ENCODE data around the gene RAB1A. TPM values are rescaled to one million over a fixed set of nuclear protein-coding genes. Genes with fewer than 3 reads are reported as not detected.

RAB1A gene
- total and polyA plus RNA-seq, 10 of the 15 experiments (the other 5 are each of a cell fraction or from before 2014, with no cell fraction given): 48.9 to 171 (median 83.4) TPM

DNA sequence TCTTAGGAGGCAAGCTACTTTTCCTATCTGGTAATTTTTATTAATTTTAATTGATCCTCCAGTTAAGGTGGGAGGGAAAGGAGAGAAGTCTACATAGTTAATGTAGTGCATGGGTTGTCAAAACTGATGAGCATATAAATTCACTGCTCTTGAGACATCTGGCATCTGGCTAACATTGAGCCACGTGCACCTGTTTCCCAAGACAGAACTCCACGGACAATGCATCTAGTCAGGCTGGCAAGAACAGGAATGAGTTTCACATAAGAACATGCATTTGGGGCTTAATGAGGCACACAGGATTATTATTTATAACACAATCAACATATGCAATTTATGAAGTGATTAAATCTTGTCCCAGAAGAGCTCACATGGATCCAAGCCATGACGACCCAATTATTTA lies 16.2 kb upstream of the RAB1A start:
- Histone ChIP-seq H3K9ac (ENCODE audit: control insufficient read depth, insufficient read depth, low read length) (no peak overlapping the region), H3K79me2 (ENCODE audit: control insufficient read depth, insufficient read depth, low read length) (no peaks in the 10 kb centered on the region), H3K4me3 (no peak overlapping the region), H4K20me1 (ENCODE audit: control insufficient read depth, insufficient read depth) (no peaks in the 10 kb centered on the region), H3K9me3 (replicated peaks; ENCODE audit: control insufficient read depth, insufficient read depth, low read length) (no peaks in the 10 kb centered on the region), H2AFZ (ENCODE audit: control insufficient read depth, low read depth, low read length) (no peak overlapping the region), H3K4me2 (ENCODE audit: control insufficient read depth, insufficient read depth) (no peak overlapping the region), H3K4me1 (ENCODE audit: control insufficient read depth, insufficient read depth, low read length) (no peaks in the 10 kb centered on the region), H3K36me3 (ENCODE audit: control insufficient read depth in 2 of 2, insufficient read depth in 2 of 2, low read length in 1 of 2) (no peaks in the 10 kb centered on the region), H3K27ac (ENCODE audit: control insufficient read depth, insufficient read depth) (no peak overlapping the region), H3K27me3 (replicated peaks in 1 of 2; ENCODE audit: control insufficient read depth in 2 of 2, insufficient read depth in 2 of 2, low read length in 1 of 2) (no peaks in the 10 kb centered on the region; a peak in 1 of 4 replicates)
- POLR2A ChIA-PET: no interaction called here
- TF ChIP-seq TCF3 (IDR thresholded peaks at IDR 0.05; ENCODE audit: borderline replicate concordance, insufficient read depth, low read depth, low read length): no peak
- no peak for TF ChIP-seq PAX5 (IDR thresholded peaks at IDR 0.05; ENCODE audit: borderline replicate concordance, low read depth, low read length)
- TF ChIP-seq, protein P1, sequence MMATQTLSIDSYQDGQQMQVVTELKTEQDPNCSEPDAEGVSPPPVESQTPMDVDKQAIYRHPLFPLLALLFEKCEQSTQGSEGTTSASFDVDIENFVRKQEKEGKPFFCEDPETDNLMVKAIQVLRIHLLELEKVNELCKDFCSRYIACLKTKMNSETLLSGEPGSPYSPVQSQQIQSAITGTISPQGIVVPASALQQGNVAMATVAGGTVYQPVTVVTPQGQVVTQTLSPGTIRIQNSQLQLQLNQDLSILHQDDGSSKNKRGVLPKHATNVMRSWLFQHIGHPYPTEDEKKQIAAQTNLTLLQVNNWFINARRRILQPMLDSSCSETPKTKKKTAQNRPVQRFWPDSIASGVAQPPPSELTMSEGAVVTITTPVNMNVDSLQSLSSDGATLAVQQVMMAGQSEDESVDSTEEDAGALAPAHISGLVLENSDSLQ (IDR thresholded peaks at IDR 0.05): no peak
- no peak for TF ChIP-seq RBBP5 (conservative IDR thresholded peaks at IDR 0.05)
- TF ChIP-seq SMAD5 (IDR thresholded peaks at IDR 0.05; ENCODE audit: low read depth): no peak
- no peak for TF ChIP-seq HDAC2 (IDR thresholded peaks at IDR 0.05)
- TF ChIP-seq SUPT20H (IDR thresholded peaks at IDR 0.05; ENCODE audit: borderline replicate concordance, control insufficient read depth, low read depth, low read length): no peak
- TF ChIP-seq, protein P2, sequence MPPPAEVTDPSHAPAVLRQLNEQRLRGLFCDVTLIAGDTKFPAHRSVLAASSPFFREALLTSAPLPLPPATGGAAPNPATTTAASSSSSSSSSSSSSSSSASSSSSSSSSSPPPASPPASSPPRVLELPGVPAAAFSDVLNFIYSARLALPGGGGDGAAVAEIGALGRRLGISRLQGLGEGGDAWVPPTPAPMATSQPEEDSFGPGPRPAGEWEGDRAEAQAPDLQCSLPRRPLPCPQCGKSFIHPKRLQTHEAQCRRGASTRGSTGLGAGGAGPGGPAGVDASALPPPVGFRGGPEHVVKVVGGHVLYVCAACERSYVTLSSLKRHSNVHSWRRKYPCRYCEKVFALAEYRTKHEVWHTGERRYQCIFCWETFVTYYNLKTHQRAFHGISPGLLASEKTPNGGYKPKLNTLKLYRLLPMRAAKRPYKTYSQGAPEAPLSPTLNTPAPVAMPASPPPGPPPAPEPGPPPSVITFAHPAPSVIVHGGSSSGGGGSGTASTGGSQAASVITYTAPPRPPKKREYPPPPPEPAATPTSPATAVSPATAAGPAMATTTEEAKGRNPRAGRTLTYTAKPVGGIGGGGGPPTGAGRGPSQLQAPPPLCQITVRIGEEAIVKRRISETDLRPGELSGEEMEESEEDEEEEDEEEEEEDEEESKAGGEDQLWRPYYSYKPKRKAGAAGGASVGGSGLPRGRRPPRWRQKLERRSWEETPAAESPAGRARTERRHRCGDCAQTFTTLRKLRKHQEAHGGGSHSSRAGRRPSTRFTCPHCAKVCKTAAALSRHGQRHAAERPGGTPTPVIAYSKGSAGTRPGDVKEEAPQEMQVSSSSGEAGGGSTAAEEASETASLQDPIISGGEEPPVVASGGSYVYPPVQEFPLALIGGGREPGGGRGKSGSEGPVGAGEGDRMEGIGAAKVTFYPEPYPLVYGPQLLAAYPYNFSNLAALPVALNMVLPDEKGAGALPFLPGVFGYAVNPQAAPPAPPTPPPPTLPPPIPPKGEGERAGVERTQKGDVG (CRISPR knock-in tag; IDR thresholded peaks at IDR 0.05): no peak
- CTCF ChIA-PET: interaction anchor here (0.7 to 1.4 kb wide), 2 partner anchors 81 to 398 kb away, joined by 3 to 4 read pairs; no protein-coding TSS in a partner anchor
- BruUV-seq (replicated peaks): no TSS peak
- 67% methylated on average over 3 of the region's 3 CpGs for WGBS (ENCODE audit: insufficient coverage, insufficient replicate concordance, low lambda C conversion rate, missing lambda C conversion rate)
- no peak for ATAC-seq
- no peak for FAIRE-seq
- in situ Hi-C loops (cut with MboI) (no loop called here), intact Hi-C loops (cut with micrococcal nuclease; ENCODE audit: unreplicated experiment) (no loop called here)
- no peak for DNase-seq (ENCODE audit: low read depth, low spot score)
- RAD21 ChIA-PET (ENCODE audit: unreplicated experiment): no interaction called here
- SMC1A ChIA-PET (ENCODE audit: uncharacterized antibody, unreplicated experiment): interaction anchor here (1.0 to 1.1 kb wide), 2 partner anchors 14 to 84 kb away, joined by 3 read pairs; no protein-coding TSS in a partner anchor

Measured in GM12878 (cell line).